H1 (cell line): ENCODE data around the gene SCFD1. TPM values are rescaled to one million over a fixed set of nuclear protein-coding genes. Genes with fewer than 3 reads are reported as not detected.

Source experiments
- GTF2F1 ChIP-seq: IDR thresholded peaks from 2 replicates; pipeline ENCODE4 v1.6.1; 2012; ENCODE audit warnings: low read depth, low read length, improper control_type of control experiment, borderline replicate concordance
- HDAC2 ChIP-seq, 2 experiments: fragments of 300-600 bp in 1 of 2; sonication (generic) in 1 of 2; IDR thresholded peaks; 2 replicates each; pipeline ENCODE4 v1.6.1; 2011 to 2012; ENCODE audit warnings: low read depth in 2 of 2, low read length in 2 of 2, mild to moderate bottlenecking in 2 of 2, moderate library complexity in 2 of 2, borderline replicate concordance in 1 of 2, inconsistent platforms in 1 of 2
- RXRA ChIP-seq: IDR thresholded peaks from 2 replicates; pipeline ENCODE4 v1.6.1; 2011; ENCODE audit warnings: low read depth, mild to moderate bottlenecking, low read length, moderate library complexity; ENCODE audit not compliant: insufficient read depth
- polyA plus RNA-seq, 7 experiments: library from polyadenylated mRNA; depleted of rRNA in 3 of 7; stranded (reverse) in 5 of 7; unstranded in 2 of 7; fragments of >200 nt in 5 of 7; fragments of 200-250 nt in 2 of 7; gene quantifications; 1 replicate in 5 of 7; 2 replicates in 1 of 7; 4 replicates in 1 of 7; pipeline versions ENCODE4 v1.2.1 to v1.2.3, GENCODE V29; 2011 to 2013; ENCODE audit warnings: missing spikeins in 2 of 7, mixed read lengths in 2 of 7
- total RNA-seq: library from RNA; stranded (reverse); fragmentation: NEBNext Ultra II Directional; extraction: Animal tissue kit (Norgen Biotek cat#: 25700); gene quantifications from 2 replicates; pipeline ENCODE4 v1.2.1, GENCODE V29; 2021

SCFD1 gene
- total and polyA plus RNA-seq, 2 of the 8 experiments (the other 6 are each of a cell fraction or from before 2014, with no cell fraction given) = 32.8 to 64.5 TPM

- TF ChIP-seq RXRA (no peak), GTF2F1 (no peak), HDAC2 (IDR thresholded peaks at IDR 0.05; ENCODE audit: borderline replicate concordance in 1 of 2, low read depth in 2 of 2, low read length in 2 of 2) (no peak)
These were observed 41.4 kb upstream of the SCFD1 start (continued) for GRCh38 chr14:30580616-30581282.
